MV-4-11 (cell line): ENCODE measurements around the gene C6orf15.
A peak's percentile ranks its signal among the peaks of the same experiment; 100 is the strongest.

Experiments
- DNase-seq: peaks from one replicate; lab custom pipeline; 2025; lab: John Stamatoyannopoulos, UW

C6orf15 gene

DNA sequence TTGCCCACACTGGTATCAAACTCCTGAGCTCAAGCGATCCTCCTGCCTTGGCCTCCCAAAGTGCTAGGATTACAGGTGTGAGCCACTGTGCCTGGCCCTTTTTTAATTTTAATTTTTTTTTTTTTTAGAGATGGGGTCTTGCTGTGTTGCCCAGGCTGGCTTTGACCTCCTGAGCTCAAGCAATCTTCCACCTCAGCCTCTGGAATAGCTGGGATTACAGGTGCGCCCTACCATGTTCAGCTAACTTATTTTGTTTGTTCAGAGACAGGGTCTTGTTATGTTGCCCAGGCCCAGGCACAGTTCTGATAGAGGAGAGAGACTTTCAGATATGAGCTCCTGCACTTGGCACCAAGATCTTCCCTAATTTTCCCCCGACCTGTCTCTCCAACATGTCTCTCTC is 18.4 kb upstream of the C6orf15 start:
- no peak for DNase-seq

DNA sequence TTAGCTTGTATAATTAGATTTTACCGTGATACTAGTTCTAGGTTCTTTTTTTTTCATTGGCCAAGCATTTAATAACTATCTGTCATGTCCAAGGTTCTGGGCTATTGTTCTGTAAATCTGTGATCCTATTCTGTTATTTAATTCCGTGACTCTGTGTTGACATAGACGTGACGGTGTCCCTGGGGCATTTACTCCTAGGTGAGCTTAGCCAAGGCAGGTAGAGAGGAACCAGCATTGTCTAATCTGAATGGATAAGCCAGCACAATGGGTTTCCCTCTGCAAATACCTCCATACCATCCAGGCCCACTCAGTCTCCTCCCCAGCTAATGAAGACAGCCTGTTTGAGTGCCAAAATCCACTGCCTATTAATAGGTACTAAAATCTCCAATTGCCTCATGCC is 16.8 kb upstream of the C6orf15 start:
- DNase-seq: no peak

DNA sequence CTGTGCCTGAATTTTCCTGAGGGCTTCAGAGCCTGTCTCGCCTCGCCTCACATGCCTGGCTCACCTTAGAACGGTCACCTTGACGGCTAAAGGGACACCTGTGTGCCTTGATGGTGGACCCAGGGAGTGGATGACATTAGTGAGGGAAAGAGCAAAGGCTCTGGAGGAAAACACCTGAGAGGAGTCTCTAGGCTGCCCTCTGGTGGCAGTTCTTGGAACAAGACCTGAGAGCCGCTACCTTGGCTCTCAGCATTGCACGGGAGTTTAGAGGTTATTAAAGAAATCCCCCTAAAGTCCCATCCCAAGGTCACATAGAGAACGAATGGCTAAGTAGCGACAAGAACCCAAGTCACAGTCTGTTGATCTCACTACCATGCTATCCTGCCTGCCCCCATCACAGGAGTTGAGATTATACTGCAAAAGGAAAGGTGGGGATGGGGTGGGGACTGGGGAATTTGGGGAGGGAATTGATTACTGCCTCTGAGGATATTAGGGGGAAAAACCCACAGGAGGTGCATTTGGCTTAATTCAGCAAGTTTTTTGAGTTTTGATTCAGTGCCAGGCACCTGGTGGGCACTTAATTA is 15.8 kb upstream of the C6orf15 start:
- DNase-seq: no peak

DNA sequence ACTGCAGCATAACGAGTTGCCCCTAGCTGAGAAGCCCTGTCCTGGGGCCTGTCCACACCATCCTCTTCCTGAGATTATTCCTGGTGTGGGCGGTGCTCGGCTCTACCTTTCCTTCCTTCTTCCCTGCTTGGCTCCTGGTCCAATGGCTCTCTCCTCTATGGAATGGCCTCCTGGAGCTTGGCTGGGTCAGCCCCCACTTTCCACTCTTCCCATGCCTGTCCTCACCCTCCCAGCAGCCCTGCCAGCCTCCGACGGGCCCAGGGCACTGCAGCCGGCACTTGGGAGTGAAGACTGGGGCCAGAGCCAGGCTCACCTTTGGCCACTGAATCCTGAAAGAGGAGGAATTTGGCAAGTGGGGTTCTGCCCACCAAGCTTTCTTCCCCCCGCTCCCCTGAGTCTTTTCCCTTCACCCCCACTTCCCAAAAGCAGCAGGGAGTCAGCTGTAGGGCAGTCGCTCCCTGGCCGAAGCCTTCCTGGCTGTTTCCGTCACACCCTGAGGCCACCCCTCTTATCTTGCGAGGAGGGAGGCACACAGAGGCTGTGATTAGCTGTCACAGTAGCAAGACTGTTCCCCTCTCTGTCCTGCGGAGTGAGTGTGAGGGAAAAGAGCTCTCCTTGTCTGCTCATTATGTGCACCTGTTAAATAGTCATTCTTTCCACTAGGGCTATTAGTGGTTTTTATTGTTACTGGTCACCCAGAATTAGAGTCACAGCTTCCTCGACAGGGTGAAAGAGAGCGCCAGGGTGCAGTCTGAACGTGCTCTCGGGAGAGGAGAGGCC is 14.2 kb upstream of the C6orf15 start:
- DNase-seq: no peak

DNA sequence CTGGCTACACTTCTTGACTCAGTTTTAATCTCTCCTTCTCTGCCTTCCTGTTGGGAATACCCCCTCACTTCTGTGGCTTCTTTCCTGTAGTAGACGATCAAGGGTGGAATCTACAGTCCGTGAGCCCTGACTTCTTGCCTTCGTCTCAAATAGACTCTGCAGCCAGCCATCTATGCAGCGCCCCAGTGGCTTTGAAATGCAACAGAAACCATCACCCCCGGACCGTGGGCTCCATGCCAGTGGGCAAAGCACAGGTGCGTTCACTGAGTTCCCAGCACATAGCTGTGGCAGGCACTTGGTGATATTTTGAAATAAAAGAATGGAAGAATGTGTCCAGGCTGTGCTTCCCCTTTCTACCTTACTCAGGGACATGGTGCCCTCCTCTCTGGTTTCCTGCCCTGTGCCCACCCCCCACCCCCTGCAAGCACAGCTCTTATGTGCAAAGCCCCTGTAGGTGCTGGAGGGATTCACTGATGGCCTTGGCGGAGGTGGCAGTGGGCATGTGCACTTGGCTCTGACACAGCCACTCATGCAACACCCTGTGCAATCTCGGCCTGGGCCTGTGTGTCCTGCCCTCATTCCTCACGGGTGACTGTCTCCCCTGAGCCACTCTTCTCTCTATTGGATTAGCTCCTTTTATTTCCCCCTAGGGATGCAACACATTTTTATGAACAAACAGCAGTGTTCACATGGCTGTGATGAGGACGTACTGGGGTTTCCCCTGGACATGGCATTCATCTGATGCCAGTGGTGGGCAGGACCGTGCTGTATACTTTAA is 13.4 kb upstream of the C6orf15 start:
- no peak for DNase-seq

DNA sequence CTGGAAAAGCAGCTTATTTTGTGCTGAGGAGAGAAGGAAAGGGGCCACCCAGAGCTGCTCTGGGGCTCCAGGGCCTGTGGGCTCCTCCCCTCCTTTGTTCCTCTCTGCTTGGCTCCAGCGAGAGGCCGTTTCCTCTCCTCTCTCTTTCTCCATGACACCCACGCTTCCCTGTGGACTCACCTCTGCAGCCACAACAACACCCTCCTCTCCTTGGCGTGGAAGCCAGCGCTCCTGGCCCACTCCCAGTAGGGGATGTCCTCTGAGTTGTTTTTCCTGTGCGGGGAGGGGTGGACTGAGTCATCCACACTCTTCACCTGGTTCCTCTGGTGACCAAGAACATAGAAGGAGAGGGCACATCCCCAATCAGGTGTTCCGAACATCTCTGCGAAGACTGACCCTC is 12.8 kb upstream of the C6orf15 start:
- DNase-seq: no peak

DNA sequence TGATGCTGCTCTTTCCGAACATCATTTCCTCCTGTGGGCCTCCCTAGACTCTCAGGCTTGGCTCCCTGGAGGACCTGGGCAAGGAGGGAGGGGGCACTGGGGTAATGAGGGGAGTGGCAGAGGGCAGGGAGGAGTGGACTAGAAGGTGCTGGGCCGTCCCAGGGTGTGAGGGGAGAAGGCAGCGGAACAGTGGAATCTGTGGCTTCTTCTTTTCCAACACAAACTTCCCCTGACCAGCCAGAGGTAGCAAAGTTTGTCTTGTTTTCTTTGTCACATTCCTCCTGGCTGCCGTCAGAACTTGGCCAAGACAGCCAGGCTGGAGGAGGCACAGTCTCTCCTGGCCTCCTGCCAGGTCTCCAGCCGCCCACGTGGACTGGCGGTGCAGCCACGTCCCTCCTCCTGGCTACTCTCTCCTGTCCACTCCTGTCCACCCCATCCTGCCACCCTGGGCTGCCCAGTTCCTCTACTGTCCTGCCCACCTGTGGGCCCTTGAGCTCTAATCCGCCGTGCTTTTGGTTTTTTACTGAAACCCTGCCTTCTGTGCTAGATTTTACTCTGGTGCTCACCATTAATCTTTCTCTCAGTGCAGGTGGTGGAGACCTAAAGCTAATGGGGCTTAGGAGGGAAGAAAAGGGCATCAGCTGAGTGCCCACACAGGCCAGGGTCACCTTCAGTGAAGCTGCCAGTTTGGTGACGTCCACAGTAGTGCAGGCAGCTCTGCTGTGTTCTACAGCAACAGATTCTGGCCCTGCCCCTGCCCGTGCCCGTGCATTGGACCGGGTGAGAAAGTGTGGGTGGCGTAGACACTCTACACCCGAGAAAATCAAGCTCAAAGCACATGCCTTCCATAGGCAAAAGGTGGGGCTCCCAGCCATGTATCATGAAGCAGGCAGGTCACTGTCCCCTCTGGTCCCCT is 10.7 kb upstream of the C6orf15 start:
- no peak for DNase-seq

DNA sequence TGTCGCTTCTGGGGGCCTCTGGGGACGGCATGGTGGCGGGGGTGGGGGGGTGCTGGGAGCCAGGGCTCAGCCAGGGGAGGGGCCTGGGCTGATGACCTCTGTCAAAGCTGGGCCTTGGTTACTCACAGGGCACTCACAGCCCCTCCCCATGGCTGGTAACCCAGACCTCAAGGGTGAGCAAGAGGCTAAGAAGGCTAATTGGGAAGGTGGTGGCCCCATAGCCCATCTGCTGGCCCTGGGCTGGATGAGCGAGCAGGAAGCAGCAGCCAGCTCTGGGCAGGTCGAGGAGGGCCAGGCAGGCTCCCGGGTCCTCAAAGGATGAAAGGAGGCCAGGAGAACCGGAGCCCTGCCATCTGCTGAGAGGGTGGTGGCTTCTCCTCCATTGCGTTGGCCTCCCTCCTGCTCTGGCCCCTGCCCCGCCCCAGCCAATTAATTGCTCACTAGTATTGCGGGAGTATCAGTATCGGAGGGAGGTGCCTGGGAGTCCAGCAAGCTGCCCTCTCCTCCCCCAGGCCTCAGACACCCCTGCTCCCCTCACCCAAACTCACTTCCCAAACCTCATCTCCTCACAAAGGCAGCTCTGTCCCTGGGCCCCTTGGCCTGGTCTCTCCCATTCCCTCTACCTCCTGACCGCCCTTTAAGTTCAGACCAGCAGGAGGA is 8.9 kb upstream of the C6orf15 start:
- no peak for DNase-seq

DNA sequence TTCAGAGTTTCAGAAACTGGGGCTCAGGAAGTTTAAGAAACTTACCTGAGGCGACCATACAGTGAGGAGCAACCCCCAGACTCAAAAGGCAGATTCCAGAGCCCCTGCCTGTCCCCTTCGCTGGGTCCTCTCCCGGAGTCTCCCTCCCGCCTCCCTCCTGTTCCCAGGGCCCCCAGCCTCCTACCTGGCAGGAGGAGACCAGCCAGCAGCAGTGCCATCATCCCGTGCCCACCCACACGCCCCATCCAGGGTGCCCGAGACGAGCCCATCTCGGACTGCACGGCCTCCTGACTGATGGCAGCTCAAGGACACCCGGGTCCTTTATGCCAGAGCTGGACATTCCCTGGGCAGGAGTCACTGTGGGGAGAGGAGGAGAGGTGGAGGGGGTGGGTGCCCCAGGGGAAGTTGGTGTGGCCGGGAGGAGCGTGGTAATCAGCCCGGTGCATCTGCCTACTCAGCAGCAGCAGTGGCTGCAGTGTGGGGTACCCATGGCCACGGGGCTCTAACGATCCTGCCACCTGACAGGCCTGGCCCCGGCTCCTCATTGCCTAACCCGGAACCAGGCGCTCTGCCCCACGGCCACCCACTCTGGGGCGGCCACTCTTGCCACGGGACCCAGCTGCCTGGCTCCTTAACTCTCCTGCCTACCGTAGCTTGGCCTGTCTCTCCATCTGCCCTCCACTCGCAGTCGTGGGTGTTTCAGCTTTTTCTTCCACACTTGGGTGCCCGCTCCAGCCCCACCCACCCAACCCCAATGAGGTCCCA is 8.0 kb upstream of the C6orf15 start, which contains the start of gene CDSN:
CDSN (minus strand) TSS at position 296 of the 765 bp plus-strand sequence; CDS start at position 269, 27 bp downstream.
- no peak for DNase-seq

DNA sequence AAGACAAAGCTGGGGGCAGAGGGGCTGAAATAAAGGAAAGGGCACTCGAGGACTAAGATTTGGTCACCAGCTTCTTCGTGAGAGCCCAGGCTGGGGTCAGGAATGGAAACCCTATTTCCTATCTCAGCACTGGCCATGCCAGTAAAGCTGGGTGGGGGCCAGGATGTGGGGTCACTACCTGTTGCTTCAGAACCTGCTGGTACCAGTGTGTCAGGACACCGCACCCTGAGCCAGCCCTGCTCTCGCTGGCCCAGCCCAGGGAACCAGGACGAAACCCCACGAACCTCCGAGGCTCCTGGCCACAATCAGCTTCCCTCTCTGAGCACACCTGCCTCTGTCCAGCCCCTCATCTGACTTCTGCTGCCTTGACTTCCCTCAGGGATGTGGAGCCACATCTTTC is 5.8 kb upstream of the C6orf15 start:
- DNase-seq: no peak

DNA sequence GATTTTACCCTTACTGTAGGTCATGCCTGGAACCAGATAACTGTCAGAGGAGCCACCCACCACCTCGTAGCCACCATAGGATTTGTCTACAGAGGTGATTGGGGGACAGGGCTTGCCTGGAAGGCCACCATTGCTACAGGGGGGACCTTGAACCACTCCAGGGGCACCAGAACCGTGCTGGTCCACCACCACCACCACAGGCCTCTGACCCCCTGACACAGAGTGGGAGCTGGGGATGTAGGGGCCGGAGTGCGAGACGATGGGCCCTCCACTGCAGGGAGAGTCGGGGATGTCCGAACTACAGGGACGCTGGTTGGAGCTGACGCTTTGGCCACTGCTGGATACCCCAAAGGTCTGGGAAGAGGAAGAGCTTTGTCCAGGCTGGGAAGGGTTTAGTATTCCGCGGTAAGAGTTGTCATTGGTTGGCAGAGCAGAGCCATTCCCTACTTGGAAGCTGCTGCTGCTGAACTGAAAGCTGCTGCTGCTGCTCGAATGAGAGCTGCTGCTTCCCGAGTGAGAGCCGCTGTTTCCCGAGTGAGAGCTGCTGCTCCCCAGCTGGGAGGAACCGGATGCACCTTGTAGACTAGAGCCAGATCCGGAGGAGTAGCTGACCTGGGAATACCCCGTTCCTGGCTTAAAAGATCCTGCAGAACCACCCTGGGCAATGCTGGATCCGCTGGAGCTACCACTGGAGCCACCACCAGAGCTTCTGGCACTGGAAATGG is 4.4 kb upstream of the C6orf15 start:
- DNase-seq: no peak

DNA sequence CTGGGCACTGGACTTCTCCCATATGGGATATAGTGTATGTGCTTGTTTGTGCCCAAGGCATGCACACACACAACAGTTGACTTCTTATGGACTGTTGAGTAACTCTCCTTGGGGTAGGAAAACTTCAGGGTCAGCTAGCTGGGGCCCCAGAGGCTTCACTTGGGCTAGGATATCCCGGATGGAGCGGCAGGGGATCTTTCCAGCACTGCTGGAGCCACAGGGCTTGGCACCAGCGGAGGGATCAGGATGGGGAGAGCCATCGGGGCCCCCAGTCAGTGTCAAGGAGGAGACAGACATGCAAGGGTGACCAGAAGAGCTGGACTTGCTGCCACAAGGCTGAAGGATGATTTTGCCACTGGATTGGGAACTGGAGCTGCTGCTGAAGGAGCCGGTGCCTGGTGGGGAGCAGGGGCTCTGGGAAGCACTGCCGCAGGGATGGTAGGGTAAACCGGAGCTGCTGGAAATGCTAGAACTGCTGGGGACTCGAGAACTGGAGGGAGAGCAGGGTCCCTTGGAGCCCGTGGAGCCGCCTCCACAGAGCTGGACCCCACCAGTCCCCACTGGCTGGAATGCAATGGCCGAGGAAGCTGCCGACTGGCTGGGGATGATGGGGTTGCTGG is 3.7 kb upstream of the C6orf15 start:
- no peak for DNase-seq

DNA sequence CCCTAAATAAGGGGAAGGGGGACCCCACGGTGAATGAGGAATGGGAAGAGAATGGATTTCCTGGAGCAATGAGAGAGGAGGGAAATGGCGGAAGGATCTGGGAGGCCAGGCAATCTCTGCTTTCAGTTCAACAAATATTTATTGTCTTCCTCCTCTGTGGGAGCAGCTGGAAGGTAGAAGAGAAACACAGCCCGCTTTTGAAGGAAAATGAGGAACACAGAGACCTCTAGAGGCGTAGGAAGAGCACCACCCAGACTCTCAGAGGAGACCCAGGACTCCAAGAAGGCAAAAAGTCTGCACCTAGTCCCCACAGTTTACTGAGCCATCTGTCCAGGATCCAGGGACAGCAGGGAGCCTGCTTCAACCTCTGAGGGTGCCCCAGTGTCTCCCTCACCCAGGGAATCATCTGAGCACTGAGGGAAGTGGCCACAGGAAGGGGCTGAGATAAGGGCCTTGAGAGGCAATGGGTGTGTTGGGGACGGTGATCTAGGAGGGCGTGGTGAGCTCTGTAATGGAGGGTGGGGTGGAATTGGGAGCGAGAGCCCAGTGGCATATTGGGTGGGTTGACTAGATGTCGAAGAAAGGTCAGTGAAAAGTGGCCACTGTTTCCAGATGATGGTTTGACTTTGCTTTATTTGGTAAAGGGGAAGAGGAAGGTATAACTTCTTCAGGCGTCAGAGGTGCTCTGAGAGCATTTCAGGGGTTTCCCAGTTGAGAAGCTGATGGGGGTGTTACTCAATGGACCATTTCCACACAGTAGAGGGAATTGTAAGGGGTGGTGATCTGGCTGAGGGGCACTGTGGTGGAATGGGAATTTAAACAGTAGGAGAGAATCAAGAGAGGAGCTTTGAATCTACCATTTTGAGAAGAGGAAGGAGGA is 2.8 kb upstream of the C6orf15 start:
- DNase-seq: peak; percentile 65

DNA sequence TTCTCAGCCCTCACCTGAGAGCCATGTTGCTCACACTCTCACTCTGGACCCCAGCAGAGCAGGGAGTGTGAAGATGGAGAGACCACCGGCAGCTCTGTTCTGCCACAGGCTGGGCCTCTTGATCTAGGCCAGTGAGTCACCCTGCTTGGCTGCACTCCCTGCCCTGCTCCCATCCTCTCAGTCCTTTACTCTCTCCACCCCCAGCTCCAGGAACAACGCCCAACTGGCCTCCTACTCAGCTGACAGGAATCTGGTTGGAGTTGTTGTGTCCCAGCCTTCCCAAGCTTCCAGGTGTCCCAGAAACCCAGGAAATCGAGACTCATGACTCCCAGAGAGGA is 2.1 kb upstream of the C6orf15 start, which contains the start of gene PSORS1C1:
PSORS1C1 (plus strand) TSS at position 260 of the 338 bp plus-strand sequence. CDS start 14,833 bp downstream, outside the sequence.
- no peak for DNase-seq

DNA sequence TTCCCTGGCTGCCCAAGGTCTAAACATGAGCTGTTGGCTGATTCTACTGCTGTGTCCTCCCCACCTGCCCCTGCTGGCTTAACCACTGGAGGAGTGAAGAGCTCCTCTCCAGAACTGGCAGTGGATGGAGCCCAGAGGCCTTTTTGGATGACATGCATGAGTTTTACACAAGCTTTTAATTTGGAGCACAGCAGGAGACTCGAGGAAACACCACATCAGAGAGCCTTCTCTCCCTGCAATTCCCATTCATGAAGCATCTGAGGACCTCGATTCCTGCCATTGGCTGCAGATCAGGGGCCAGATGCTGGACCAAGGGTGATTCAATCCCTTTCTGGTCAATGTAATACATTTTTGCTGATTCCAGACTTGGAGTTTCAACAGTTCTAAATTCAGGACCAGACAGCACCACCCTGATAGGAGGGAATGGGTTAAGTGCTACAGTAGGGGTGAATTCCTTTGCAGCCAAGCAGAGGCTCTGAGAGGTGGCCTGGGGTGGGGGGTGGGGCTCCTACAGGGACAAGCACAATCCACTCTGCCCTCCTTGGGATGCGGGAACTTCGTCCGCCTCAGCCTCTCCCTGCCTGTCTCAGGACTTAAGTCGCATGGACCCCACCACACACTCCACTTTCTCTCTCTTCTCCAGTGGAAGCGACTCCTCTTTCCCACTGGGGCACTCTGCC is 1.6 kb upstream of the C6orf15 start:
- DNase-seq: no peak

DNA sequence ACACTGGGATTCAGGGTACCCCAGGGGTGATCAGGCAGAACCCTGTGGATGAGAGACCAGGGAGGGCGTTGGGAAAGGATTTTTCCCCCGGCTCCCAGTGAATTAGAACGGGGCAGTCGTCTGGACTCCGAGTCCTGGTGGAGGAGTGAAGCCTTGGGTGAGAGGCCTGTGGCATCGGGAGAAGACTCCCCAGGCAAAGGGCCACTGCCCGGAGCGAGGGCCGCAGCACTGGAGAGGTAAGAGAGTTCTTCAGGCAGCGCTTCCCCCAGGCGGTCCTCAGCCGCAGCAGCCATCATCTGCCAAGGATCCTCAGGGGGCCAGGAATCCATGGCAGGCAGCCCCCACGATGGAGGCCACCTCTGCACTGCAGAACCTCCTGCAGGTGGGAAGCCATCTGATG is 663 bp downstream of the C6orf15 start:
- no peak for DNase-seq

DNA sequence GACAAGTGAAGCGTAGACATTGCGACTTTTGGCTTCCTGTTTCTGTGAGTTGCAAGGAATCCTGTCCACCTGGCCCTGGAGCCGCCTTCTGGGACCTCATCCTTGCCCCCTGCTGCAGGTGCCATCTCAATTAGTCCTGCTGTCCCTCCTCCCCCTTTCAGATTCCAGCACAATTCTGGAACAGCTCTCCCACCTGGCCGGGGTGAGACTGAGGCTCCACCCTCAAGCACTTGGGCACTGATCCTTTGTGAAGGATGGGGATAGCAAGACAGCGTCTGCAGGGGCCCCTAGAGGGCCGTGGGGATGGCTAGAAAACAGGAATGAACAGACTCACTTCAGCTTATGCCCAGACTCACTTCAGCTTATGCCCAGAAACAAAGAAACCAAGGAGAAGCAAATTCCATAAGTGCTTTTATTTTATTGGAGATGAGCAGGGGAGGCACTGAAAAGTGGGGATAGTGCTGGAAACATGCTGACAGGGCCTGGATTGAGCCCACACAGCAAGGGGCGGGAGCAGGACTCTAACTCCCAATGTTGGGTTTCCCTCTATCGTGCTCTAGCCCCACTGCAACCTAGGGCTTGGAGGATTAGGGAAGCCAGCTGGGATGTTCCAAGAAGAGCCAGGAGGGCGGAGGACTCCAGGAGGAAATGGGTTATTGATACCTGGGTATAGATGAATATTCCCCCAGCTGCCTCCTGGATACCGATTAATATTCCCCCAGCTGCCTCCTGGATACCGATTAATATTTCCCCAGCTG is 1.4 kb downstream of the C6orf15 start:
- DNase-seq: no peak
